BLaER1 treated with 17β-estradiol and CSF1 and Interleukin-3, amounts not matched to agents 10 nM and 100 nM (cell line): Measurements from ENCODE around the gene LYPD6B.

Experiments
- H3K27ac ChIP-seq, 11 experiments: shearing (Covaris generic); formaldehyde crosslinking; 2 replicates each; pipeline ENCODE4 v1.8.1; 2022
- H3K27me3 ChIP-seq, 11 experiments: shearing (Covaris generic); formaldehyde crosslinking; 2 replicates each; pipeline ENCODE4 v1.8.1; 2022
- H3K36me3 ChIP-seq, 11 experiments: shearing (Covaris generic); formaldehyde crosslinking; 2 replicates each; pipeline ENCODE4 v1.8.1; 2022
- H3K4me1 ChIP-seq, 10 experiments: shearing (Covaris generic); formaldehyde crosslinking; 2 replicates each; pipeline ENCODE4 v1.8.1; 2022
- H3K4me2 ChIP-seq, 11 experiments: shearing (Covaris generic); formaldehyde crosslinking; 2 replicates each; pipeline ENCODE4 v1.8.1; 2022
- H3K4me3 ChIP-seq, 10 experiments: shearing (Covaris generic); formaldehyde crosslinking; 2 replicates each; pipeline ENCODE4 v1.8.1; 2022
- H3K9ac ChIP-seq, 11 experiments: shearing (Covaris generic); formaldehyde crosslinking; 2 replicates each; pipeline ENCODE4 v1.8.1; 2022
- H3K9me3 ChIP-seq, 11 experiments: shearing (Covaris generic); formaldehyde crosslinking; replicated peaks in 1 of 11; 2 replicates each; pipeline ENCODE4 v1.8.1; 2022
- H4K20me1 ChIP-seq, 11 experiments: shearing (Covaris generic); formaldehyde crosslinking; 2 replicates each; pipeline ENCODE4 v1.8.1; 2022
- Cebpa-rat ChIP-seq, 11 experiments: shearing (Covaris generic); IDR thresholded peaks; 2 replicates each; pipeline ENCODE4 v1.8.1; 2022

LYPD6B gene

GRCh38 chr2:149063177-149063576 is 24.7 kb downstream of the LYPD6B start:
- no peaks in the 10 kb centered on the region; a peak in 1 of 20 replicates for H3K4me1 ChIP-seq
- no peak for TF ChIP-seq Cebpa-rat (IDR thresholded peaks at IDR 0.05)

DNA sequence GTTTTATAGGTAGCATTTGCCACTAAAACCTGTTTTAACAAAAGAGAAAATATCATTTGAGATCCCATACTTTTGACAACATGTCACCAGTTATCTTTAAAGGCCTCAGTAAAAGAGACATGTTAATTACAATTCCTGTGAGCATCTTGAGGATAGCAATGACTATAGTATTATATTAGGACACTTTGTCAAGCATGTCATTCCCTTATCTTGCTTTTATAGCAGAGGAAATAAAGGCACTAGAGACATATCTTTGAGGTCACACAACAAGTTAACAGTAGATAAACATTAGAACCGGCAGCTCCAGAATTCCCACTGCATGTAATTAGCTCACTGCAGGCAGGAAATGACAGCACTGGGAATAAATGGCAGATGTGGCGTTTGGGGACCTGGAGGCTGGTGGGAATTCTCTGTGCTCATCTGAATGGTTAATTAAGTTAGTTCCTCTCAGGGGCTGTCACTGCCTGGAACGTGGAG is 25.9 kb downstream of the LYPD6B start:
- Histone ChIP-seq H3K9ac (no peak overlapping the region), H3K4me2 (no peak overlapping the region), H3K9me3 (0 out of 22 replicates have a peak, but pooled peaks cover 0 to 4% (median 0%) of the 10 kb centered on the region in 11 experiments), H3K27ac (no peak overlapping the region; a peak in 1 of 22 replicates), H4K20me1 (no peaks in the 10 kb centered on the region), H3K4me1 (peaks cover 3 to 10% (median 9%) of the 10 kb centered on the region in 10 experiments; a peak in 17 of 20 replicates), H3K36me3 (no peaks in the 10 kb centered on the region), H3K27me3 (no peaks in the 10 kb centered on the region), H3K4me3 (no peak overlapping the region)
- no peak for TF ChIP-seq Cebpa-rat (IDR thresholded peaks at IDR 0.05)

More at GRCh38 chr2:149063177-149063576, 24.7 kb downstream of the LYPD6B start:
- no peaks in the 10 kb centered on the region for H3K36me3 ChIP-seq
- H3K9ac ChIP-seq = no peak overlapping the region
- H3K4me3 ChIP-seq = no peak overlapping the region
- H3K27ac ChIP-seq = no peak overlapping the region
- no peak overlapping the region for H3K4me2 ChIP-seq
- no peaks in the 10 kb centered on the region for H3K27me3 ChIP-seq
- 0 out of 22 replicates have a peak, but pooled peaks cover 0 to 4% (median 0%) of the 10 kb centered on the region in 11 experiments for H3K9me3 ChIP-seq
- H4K20me1 ChIP-seq = no peaks in the 10 kb centered on the region

DNA sequence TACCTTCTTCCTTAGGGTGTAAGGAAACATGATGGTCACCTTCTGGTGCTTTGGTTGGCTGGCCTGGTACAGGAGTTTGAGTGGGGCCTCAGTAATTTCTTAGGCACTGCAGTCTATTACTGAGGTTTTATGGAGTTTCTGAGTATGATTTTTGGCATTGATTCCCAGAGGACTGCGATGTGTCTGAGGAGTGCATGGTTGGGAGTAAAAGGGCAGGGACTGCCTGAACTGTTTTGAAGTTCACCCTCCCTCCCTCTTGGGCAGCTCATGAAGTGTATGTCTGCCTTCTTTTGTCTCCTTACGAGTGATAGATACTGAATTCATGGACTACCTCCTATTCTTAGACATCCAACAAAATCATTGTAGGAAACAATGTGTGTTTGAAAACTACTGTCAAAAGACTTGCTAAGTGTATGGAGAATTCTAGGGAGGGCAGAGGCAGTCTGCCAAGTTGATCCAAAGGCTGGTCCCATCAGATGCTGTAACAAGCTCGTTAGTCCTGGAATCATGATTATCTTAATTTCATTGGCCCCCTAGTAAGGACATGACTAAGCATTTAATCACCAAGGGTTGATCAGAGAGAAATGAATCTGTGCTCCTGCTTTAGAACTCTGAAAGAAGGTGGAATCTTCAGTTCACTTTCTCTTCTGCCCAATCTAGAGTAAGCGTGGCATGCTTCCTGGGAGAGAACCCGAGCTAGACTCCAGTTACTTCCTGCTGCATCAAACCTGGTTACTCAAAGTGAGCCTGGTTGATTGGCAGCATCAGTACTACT is 26.5 kb downstream of the LYPD6B start:
- H3K4me2 ChIP-seq = no peak overlapping the region
- no peaks in the 10 kb centered on the region for H3K27me3 ChIP-seq
- no peaks in the 10 kb centered on the region for H4K20me1 ChIP-seq
- H3K9me3 ChIP-seq = 0 out of 22 replicates have a peak, but pooled peaks cover 0 to 4% (median 0%) of the 10 kb centered on the region in 11 experiments
- TF ChIP-seq Cebpa-rat (IDR thresholded peaks at IDR 0.05) = no peak
- no peak overlapping the region; a peak in 1 of 22 replicates for H3K27ac ChIP-seq
- H3K36me3 ChIP-seq = no peaks in the 10 kb centered on the region
- no peak overlapping the region for H3K9ac ChIP-seq
- H3K4me3 ChIP-seq = no peak overlapping the region
- peaks cover 8 to 16% (median 15%) of the 10 kb centered on the region in 10 experiments; a peak in 17 of 20 replicates for H3K4me1 ChIP-seq

DNA sequence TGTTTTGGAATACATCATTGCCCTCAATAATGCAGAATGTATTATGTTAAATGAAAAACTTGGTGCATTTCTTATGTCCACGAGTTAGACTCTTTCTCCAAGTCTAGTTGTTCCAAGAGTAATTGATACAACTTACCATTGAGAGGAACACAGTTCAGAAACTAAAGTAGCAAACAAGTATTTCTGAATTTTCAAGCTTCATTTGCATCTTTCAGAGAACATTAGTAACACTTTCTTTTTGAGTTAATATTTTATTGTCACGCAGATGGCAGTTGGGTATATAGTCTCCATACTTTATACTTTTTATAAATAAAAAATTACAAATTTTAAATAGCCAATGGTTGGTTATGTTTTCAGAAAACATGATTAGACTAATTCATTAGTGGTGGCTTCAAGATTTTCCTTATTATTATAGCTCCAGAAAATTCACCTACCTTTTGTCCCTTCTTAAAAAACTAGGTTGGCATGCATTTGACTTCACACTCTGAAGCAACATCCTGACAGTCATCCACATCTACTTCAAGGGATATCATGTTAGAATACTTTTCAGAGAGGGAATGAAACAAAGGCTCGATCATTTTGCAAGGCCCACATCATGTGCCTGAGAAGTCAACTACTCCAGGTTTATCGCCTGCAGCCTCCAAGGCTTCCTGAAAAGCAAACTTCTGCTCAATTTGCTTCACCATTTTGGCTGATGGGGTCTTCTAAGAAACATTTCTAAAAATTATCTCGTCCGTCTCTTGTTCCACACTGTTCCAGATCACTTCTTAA is 29.9 kb downstream of the LYPD6B start:
- H3K9ac ChIP-seq = 0 out of 22 replicates have a peak overlapping the region, but pooled peaks of 1 of the 11 experiments have one; percentile 15
- H3K9me3 ChIP-seq = 0 out of 22 replicates have a peak, but pooled peaks cover 0 to 4% (median 0%) of the 10 kb centered on the region in 11 experiments
- peaks cover 8 to 20% (median 17%) of the 10 kb centered on the region in 10 experiments; a peak in 17 of 20 replicates for H3K4me1 ChIP-seq
- no peaks in the 10 kb centered on the region for H4K20me1 ChIP-seq
- H3K36me3 ChIP-seq = no peaks in the 10 kb centered on the region
- H3K27ac ChIP-seq = peak overlapping the region in 8 of 11 experiments; percentile 39 to 67 (median 56); a peak in 16 of 22 replicates
- peak overlapping the region in 9 of 11 experiments; percentile 5 to 72 (median 51); a peak in 13 of 22 replicates for H3K4me2 ChIP-seq
- H3K27me3 ChIP-seq = no peaks in the 10 kb centered on the region
- H3K4me3 ChIP-seq = no peak overlapping the region
- no peak for TF ChIP-seq Cebpa-rat (IDR thresholded peaks at IDR 0.05)

- TF ChIP-seq Cebpa-rat (IDR thresholded peaks at IDR 0.05) = peak in 6 of 11 experiments; percentile 32 to 69 (median 56); a peak in 9 of 22 replicates
- Histone ChIP-seq H3K9ac (peak overlapping the region in 2 of 11 experiments; percentile 25 to 34; a peak in 3 of 22 replicates), H3K27ac (peak overlapping the region in 9 of 11 experiments; percentile 23 to 70 (median 60); a peak in 18 of 22 replicates), H3K27me3 (no peaks in the 10 kb centered on the region), H3K9me3 (0 out of 22 replicates have a peak, but pooled peaks cover 0 to 4% (median 0%) of the 10 kb centered on the region in 11 experiments), H3K4me3 (no peak overlapping the region), H4K20me1 (no peaks in the 10 kb centered on the region), H3K4me2 (peak overlapping the region; percentile 5 to 72 (median 47); a peak in 20 of 22 replicates), H3K36me3 (no peaks in the 10 kb centered on the region), H3K4me1 (peaks cover 8 to 20% (median 17%) of the 10 kb centered on the region in 10 experiments; a peak in 17 of 20 replicates)
These were observed 30.7 kb downstream of the LYPD6B start for GRCh38 chr2:149068996-149069888.

DNA sequence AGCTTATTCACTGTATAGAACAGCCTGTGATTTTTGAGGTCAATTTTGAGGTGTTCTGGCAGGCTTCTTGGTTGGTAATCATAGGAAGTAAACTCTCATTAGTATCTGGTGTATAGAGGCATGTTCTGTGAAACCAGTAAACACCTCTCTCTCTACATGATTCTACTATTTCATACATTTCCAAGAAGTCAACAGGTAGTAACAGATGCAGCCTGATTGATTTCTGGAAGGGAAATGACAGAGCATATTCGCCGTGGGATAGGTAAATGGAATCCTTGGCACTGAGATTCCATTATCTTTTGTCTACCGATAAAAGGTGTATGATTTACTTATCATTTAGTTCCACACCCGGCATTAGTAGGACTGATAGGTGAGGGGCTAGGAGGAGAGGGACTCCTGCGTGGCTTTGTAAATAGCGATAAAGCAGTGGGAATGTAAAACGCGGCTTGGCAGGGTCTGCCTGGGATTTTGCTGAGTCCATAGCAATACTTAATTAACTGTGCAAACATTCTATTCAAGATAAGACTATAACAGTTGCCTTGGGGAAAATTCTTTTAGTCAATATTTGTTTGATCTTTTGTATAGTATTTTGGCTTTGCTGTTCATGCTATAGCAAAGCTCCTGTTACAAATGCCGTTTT is 32.3 kb downstream of the LYPD6B start:
- Histone ChIP-seq H3K9ac (no peak overlapping the region), H3K27ac (peak overlapping the region in 7 of 11 experiments; percentile 50 to 70 (median 61); a peak in 10 of 22 replicates)

GRCh38 chr2:149075105-149075504 is 36.6 kb downstream of the LYPD6B start:
- H4K20me1 ChIP-seq = no peaks in the 10 kb centered on the region
- H3K4me2 ChIP-seq = no peak overlapping the region
- TF ChIP-seq Cebpa-rat (IDR thresholded peaks at IDR 0.05) = no peak
- no peaks in the 10 kb centered on the region for H3K36me3 ChIP-seq
- H3K4me3 ChIP-seq = no peak overlapping the region
- no peak overlapping the region for H3K9ac ChIP-seq
- H3K27me3 ChIP-seq = no peaks in the 10 kb centered on the region
- H3K27ac ChIP-seq = no peak overlapping the region
- H3K9me3 ChIP-seq = no peaks in the 10 kb centered on the region
- peaks cover 0 to 5% (median 1%) of the 10 kb centered on the region in 10 experiments; a peak in 11 of 20 replicates for H3K4me1 ChIP-seq

More for the DNA sequence above, 32.3 kb downstream of the LYPD6B start:
- H3K4me3 ChIP-seq = no peak overlapping the region
- H3K4me1 ChIP-seq = peaks cover 8 to 20% (median 17%) of the 10 kb centered on the region in 10 experiments; a peak in 17 of 20 replicates
- H3K9me3 ChIP-seq = 0 out of 22 replicates have a peak, but pooled peaks cover 0 to 4% (median 0%) of the 10 kb centered on the region in 11 experiments
- TF ChIP-seq Cebpa-rat (IDR thresholded peaks at IDR 0.05) = no peak
- H3K36me3 ChIP-seq = no peaks in the 10 kb centered on the region
- H3K27me3 ChIP-seq = no peaks in the 10 kb centered on the region
- H3K4me2 ChIP-seq = no peak overlapping the region; a peak in 1 of 22 replicates
- H4K20me1 ChIP-seq = no peaks in the 10 kb centered on the region
